Endothelial cell of umbilical vein (primary cell): ENCODE data around the gene CLEC7A. TPM values are rescaled to one million over a fixed set of nuclear protein-coding genes. Genes with fewer than 3 reads are reported as not detected.

Source experiments
- BruUV-seq: library from RNA; stranded (reverse); fragments of 400-500 nt; replicated peaks from 2 replicates; lab custom pipeline; 2021; lab: Mats Ljungman, UMichigan
- CTCF ChIA-PET: fragments of 300-600, 350-600 bp; sonication (Branson Sonifier 250); formaldehyde crosslinking; loops from one replicate; lab custom pipeline; 2021; ENCODE audit warnings: antibody characterized with exemption, inconsistent platforms; lab: Charles Lee
- POLR2A ChIA-PET: fragments of 300-600, 350-600 bp; sonication (Branson Sonifier 250); formaldehyde crosslinking; loops from one replicate; lab custom pipeline; 2021; ENCODE audit warnings: antibody characterized with exemption, inconsistent platforms; lab: Charles Lee
- DNase-seq: peaks from one replicate; pipeline ENCODE4 v3.0.0-alpha.2; 2011; ENCODE audit warnings: low read depth, low spot score
- FAIRE-seq: peaks from 2 replicates; lab custom pipeline; 2011; peaks lifted over from hg19 to GRCh38; lab: Jason Lieb, UNC
- H2AFZ ChIP-seq: 2 replicates; pipeline ENCODE4 v1.6.0; 2012; ENCODE audit warnings: low read depth, low read length, control low read depth, inconsistent platforms
- H3K27ac ChIP-seq: 2 replicates; pipeline ENCODE4 v1.5.1; 2011; ENCODE audit warnings: low read depth, mild to moderate bottlenecking, control low read depth, low read length, moderate library complexity; ENCODE audit not compliant: insufficient read depth
- H3K27me3 ChIP-seq, 2 experiments: 2 replicates each; pipeline versions ENCODE4 v1.6.0 to v1.6.1; 2011; ENCODE audit warnings: low read length in 2 of 2, mixed read lengths in 1 of 2; ENCODE audit not compliant: control insufficient read depth in 2 of 2, insufficient read depth in 2 of 2
- H3K36me3 ChIP-seq, 2 experiments: 2 replicates in 1 of 2; 3 replicates in 1 of 2; pipeline ENCODE4 v1.5.1; 2011; ENCODE audit warnings: low read length in 2 of 2, mild to moderate bottlenecking in 1 of 2, moderate library complexity in 1 of 2; ENCODE audit not compliant: control insufficient read depth in 2 of 2, insufficient read depth in 2 of 2; ENCODE audit errors: extremely low read depth in 1 of 2
- H3K4me1 ChIP-seq: 3 replicates; pipeline ENCODE4 v1.5.1; 2011; ENCODE audit warnings: mild to moderate bottlenecking, low read length; ENCODE audit not compliant: control insufficient read depth, insufficient read depth; ENCODE audit errors: extremely low read depth
- H3K4me2 ChIP-seq: 2 replicates; pipeline ENCODE4 v1.6.1; 2011; ENCODE audit warnings: low read length, control low read depth, mixed read lengths; ENCODE audit not compliant: insufficient read depth
- H3K4me3 ChIP-seq, 3 experiments: fragments of 200-600 bp in 1 of 3; sonication (generic), shearing (Covaris generic) in 1 of 3; replicated peaks in 1 of 3; 2 replicates each; pipeline ENCODE4 v1.5.1; 2011 to 2016; ENCODE audit warnings: control low read depth in 3 of 3, low read length in 3 of 3, mild to moderate bottlenecking in 2 of 3, inconsistent platforms in 1 of 3, low read depth in 1 of 3, moderate library complexity in 1 of 3; ENCODE audit not compliant: insufficient read depth in 1 of 3
- H3K79me2 ChIP-seq: 2 replicates; pipeline ENCODE4 v1.6.0; 2012; ENCODE audit warnings: low read length, inconsistent platforms; ENCODE audit not compliant: control insufficient read depth, insufficient read depth
- H3K9ac ChIP-seq: replicated peaks from 2 replicates; pipeline ENCODE3; 2011; ENCODE audit warnings: low read length, control low read depth; ENCODE audit not compliant: insufficient read depth; ENCODE audit errors: extremely low read depth
- H3K9me1 ChIP-seq: replicated peaks from 3 replicates; pipeline ENCODE4 v1.6.0; 2011; ENCODE audit warnings: mild to moderate bottlenecking, low read length; ENCODE audit not compliant: control insufficient read depth, insufficient read depth; ENCODE audit errors: extremely low read depth
- H3K9me3 ChIP-seq: replicated peaks from 2 replicates; pipeline ENCODE4 v1.5.1; 2012; ENCODE audit warnings: low read length, inconsistent platforms; ENCODE audit not compliant: control insufficient read depth, insufficient read depth
- H4K20me1 ChIP-seq: replicated peaks from 2 replicates; pipeline ENCODE3; 2011; ENCODE audit warnings: mild to moderate bottlenecking, low read length; ENCODE audit not compliant: control insufficient read depth, insufficient read depth; ENCODE audit errors: extremely low read depth
- EZH2 ChIP-seq: IDR thresholded peaks from 2 replicates; pipeline ENCODE4 v1.6.1; 2012; ENCODE audit warnings: borderline replicate concordance, low read depth, mild to moderate bottlenecking, moderate library complexity, low read length, inconsistent platforms; ENCODE audit not compliant: severe bottlenecking
- FOS ChIP-seq: IDR thresholded peaks from 2 replicates; pipeline ENCODE4 v1.6.1; 2011; ENCODE audit warnings: mild to moderate bottlenecking, low read length, moderate library complexity, borderline replicate concordance; ENCODE audit not compliant: insufficient read depth
- GATA2 ChIP-seq: IDR thresholded peaks from 2 replicates; pipeline ENCODE4 v1.7.0; 2011; ENCODE audit warnings: low read depth, mild to moderate bottlenecking, moderate library complexity, mixed read lengths, low read length; ENCODE audit not compliant: insufficient read length, insufficient read depth
- JUN ChIP-seq: IDR thresholded peaks from 2 replicates; pipeline ENCODE4 v1.6.1; 2011; ENCODE audit warnings: borderline replicate concordance, low read depth; ENCODE audit not compliant: insufficient read length, insufficient read depth
- MYC ChIP-seq: IDR thresholded peaks from one replicate; pipeline ENCODE4 v1.6.1; 2011; ENCODE audit warnings: mild to moderate bottlenecking, low read depth, low read length
- POLR2A ChIP-seq: IDR thresholded peaks from 2 replicates; pipeline ENCODE4 v1.6.1; 2012; ENCODE audit warnings: low read depth, mild to moderate bottlenecking, control low read depth, low read length
- POLR2AphosphoS5 ChIP-seq: IDR thresholded peaks from 2 replicates; pipeline ENCODE4 v1.6.1; 2012; ENCODE audit warnings: low read depth, mild to moderate bottlenecking, control low read depth, low read length, moderate library complexity; ENCODE audit not compliant: insufficient read depth
- dilution Hi-C: fragments of 300-500 bp; cut with MboI; formaldehyde crosslinking; loops from one replicate; pipeline ENCODE4 v1.15.0; 2019; ENCODE audit warnings: low sequenced_read_pairs; ENCODE audit not compliant: extremely low pct_ligation_motif_present
- intact Hi-C: fragments of 100-400 bp; cut with micrococcal nuclease; formaldehyde crosslinking; loops from one replicate; pipeline ENCODE4 v1.10.0; 2022
- polyA plus RNA-seq, 4 experiments: library from polyadenylated mRNA; depleted of rRNA in 3 of 4; stranded (reverse) in 3 of 4; unstranded in 1 of 4; fragments of >200 nt; gene quantifications; 2 replicates each; pipeline versions ENCODE4 v1.2.1 to v1.2.3, GENCODE V29; 2011 to 2012; ENCODE audit warnings: missing spikeins in 1 of 4
- total RNA-seq: library from RNA; stranded (reverse); gene quantifications from 2 replicates; pipeline ENCODE4 v1.2.3, GENCODE V29; 2021
- TF ChIP-seq, protein P1 (sequence below): IDR thresholded peaks from 2 replicates; pipeline ENCODE4 v1.6.1; 2011; ENCODE audit not compliant: insufficient read depth, insufficient read length
- TF ChIP-seq, protein P2 (sequence below), 2 donors: IDR thresholded peaks; 1 replicate in 1 of 2; 2 replicates in 1 of 2; pipeline ENCODE4 v1.5.1; 2011; ENCODE audit warnings: low read length in 2 of 2, mild to moderate bottlenecking in 2 of 2, moderate library complexity in 2 of 2, control low read depth in 1 of 2, inconsistent platforms in 1 of 2, low read depth in 1 of 2; ENCODE audit not compliant: insufficient read depth in 1 of 2; ENCODE audit errors: extremely low read depth in 1 of 2

The CLEC7A gene
- total and polyA plus RNA-seq, 2 donors (not counting 3 experiments of a cell fraction or from before 2014, with no cell fraction given): not detected

DNA sequence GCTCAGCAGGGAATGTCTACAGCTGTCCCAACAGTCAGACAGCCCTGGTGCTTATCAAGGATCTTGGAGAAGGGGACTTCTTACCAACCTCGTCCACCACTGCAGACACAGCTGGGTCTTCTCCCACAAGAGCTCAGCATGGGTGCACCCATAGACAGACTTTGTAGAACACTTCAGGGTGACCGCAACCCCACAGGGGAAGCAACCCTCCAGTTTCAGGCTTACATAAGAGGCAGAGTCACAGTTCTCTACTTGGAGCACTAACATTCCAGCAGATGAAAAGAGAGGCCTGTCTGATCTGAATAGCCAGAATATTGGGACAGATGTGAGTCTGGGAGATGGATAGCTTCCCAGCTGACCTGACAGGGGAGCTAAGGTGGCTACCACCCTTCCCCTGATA is 27.7 kb downstream of the CLEC7A start:
- FAIRE-seq (no peak), DNase-seq (no peak)
- POLR2A ChIA-PET: no interaction called here
- Histone ChIP-seq H3K79me2 (peaks cover 1% of the 10 kb centered on the region), H3K27me3 (no peaks in the 10 kb centered on the region), H3K4me3 (no peak overlapping the region), H4K20me1 (no peaks in the 10 kb centered on the region), H3K27ac (no peak overlapping the region), H3K36me3 (no peaks in the 10 kb centered on the region), H3K4me2 (no peak overlapping the region), H3K9me1 (no peaks in the 10 kb centered on the region), H3K9ac (no peak overlapping the region), H3K4me1 (no peaks in the 10 kb centered on the region), H3K9me3 (no peaks in the 10 kb centered on the region), H2AFZ (no peak overlapping the region)
- CTCF ChIA-PET: interaction anchor here (2.2 kb wide), 1 partner anchor 11 kb away, joined by 7 read pairs; no protein-coding TSS in a partner anchor
- TF ChIP-seq, protein P1, sequence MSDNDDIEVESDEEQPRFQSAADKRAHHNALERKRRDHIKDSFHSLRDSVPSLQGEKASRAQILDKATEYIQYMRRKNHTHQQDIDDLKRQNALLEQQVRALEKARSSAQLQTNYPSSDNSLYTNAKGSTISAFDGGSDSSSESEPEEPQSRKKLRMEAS: no peak
- no peak for TF ChIP-seq GATA2
- no peak for TF ChIP-seq JUN
- no peak for TF ChIP-seq POLR2A
- no peak for TF ChIP-seq EZH2
- no peak for TF ChIP-seq FOS
- TF ChIP-seq, protein P2, sequence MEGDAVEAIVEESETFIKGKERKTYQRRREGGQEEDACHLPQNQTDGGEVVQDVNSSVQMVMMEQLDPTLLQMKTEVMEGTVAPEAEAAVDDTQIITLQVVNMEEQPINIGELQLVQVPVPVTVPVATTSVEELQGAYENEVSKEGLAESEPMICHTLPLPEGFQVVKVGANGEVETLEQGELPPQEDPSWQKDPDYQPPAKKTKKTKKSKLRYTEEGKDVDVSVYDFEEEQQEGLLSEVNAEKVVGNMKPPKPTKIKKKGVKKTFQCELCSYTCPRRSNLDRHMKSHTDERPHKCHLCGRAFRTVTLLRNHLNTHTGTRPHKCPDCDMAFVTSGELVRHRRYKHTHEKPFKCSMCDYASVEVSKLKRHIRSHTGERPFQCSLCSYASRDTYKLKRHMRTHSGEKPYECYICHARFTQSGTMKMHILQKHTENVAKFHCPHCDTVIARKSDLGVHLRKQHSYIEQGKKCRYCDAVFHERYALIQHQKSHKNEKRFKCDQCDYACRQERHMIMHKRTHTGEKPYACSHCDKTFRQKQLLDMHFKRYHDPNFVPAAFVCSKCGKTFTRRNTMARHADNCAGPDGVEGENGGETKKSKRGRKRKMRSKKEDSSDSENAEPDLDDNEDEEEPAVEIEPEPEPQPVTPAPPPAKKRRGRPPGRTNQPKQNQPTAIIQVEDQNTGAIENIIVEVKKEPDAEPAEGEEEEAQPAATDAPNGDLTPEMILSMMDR (IDR thresholded peaks at IDR 0.05; ENCODE audit: extremely low read depth in 1 of 2, insufficient read depth in 1 of 2, low read depth in 1 of 2, low read length in 2 of 2): no peak
- TF ChIP-seq MYC: no peak
- TF ChIP-seq POLR2AphosphoS5: no peak
- intact Hi-C loops (no loop called here), dilution Hi-C loops (no loop called here)
- no TSS peak for BruUV-seq
